ENCODE measurements around the gene SYT9.

The SYT9 gene

GRCh38 chr11:7444091-7444981 is 192.6 kb downstream of the SYT9 start:
- Histone ChIP-seq H3K36me3 (ENCODE audit: control insufficient read depth in 2 of 2, insufficient read depth in 2 of 2, low read length in 2 of 2) (no peaks in the 10 kb centered on the region), H3K4me1 (ENCODE audit: control insufficient read depth, insufficient read depth, low read length) (no peaks in the 10 kb centered on the region), H3K27ac (ENCODE audit: low read length) (no peak overlapping the region), H3K9ac (ENCODE audit: low read length in 2 of 2) (no peak overlapping the region), H3K27me3 (ENCODE audit: control insufficient read depth in 1 of 2, insufficient read depth in 2 of 2, low read length in 2 of 2) (peaks cover 0 to 2% of the 10 kb centered on the region in 2 donors), H3K4me3 (ENCODE audit: low read length in 2 of 2) (no peak overlapping the region), H3K9me3 (ENCODE audit: control insufficient read depth in 2 of 2, low read length in 2 of 2) (no peaks in the 10 kb centered on the region)

DNA sequence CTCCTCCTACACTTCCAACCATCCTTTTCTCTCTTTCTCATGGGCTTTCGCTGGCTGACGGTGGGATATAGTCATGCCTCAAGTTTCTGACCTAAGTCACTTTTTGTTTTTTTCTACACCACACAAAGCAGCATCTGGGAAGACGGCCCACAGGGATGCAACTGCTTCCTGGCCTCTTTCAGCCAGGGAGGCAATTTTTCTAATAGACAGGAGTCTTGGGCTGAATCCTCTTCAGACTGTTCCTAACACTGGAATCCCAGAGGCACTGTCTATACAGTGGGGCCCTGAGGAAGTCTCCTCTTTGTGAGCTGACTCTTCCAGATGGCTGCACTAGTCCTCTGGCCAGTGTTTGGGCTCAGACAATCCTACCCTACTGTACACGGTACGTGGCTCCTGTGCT is 193.9 kb downstream of the SYT9 start:
- Histone ChIP-seq H3K27ac (ENCODE audit: low read length) (no peak overlapping the region), H3K9ac (ENCODE audit: low read length in 2 of 2) (no peak overlapping the region), H3K4me3 (ENCODE audit: low read length in 2 of 2) (no peak overlapping the region), H3K36me3 (ENCODE audit: control insufficient read depth in 2 of 2, insufficient read depth in 2 of 2, low read length in 2 of 2) (no peaks in the 10 kb centered on the region), H3K27me3 (ENCODE audit: control insufficient read depth in 1 of 2, insufficient read depth in 2 of 2, low read length in 2 of 2) (peaks cover 0 to 2% of the 10 kb centered on the region in 2 donors), H3K9me3 (ENCODE audit: control insufficient read depth in 2 of 2, low read length in 2 of 2) (no peaks in the 10 kb centered on the region), H3K4me1 (ENCODE audit: control insufficient read depth, insufficient read depth, low read length) (no peaks in the 10 kb centered on the region)

- Histone ChIP-seq H3K27me3 (ENCODE audit: control insufficient read depth in 1 of 2, insufficient read depth in 2 of 2, low read length in 2 of 2) (peaks cover 0 to 2% of the 10 kb centered on the region in 2 donors), H3K27ac (ENCODE audit: low read length) (no peak overlapping the region), H3K4me3 (ENCODE audit: low read length in 2 of 2) (no peak overlapping the region), H3K9ac (ENCODE audit: low read length in 2 of 2) (no peak overlapping the region), H3K9me3 (ENCODE audit: control insufficient read depth in 2 of 2, low read length in 2 of 2) (no peaks in the 10 kb centered on the region), H3K36me3 (ENCODE audit: control insufficient read depth in 2 of 2, insufficient read depth in 2 of 2, low read length in 2 of 2) (no peaks in the 10 kb centered on the region), H3K4me1 (ENCODE audit: control insufficient read depth, insufficient read depth, low read length) (no peaks in the 10 kb centered on the region)
Observed at GRCh38 chr11:7448201-7448600, 196.5 kb downstream of the SYT9 start.

GRCh38 chr11:7449211-7449840 is 197.6 kb downstream of the SYT9 start:
- Histone ChIP-seq H3K27ac (ENCODE audit: low read length) (no peak overlapping the region), H3K4me1 (ENCODE audit: control insufficient read depth, insufficient read depth, low read length) (no peaks in the 10 kb centered on the region), H3K4me3 (ENCODE audit: low read length in 2 of 2) (no peak overlapping the region), H3K27me3 (ENCODE audit: control insufficient read depth in 1 of 2, insufficient read depth in 2 of 2, low read length in 2 of 2) (no peaks in the 10 kb centered on the region), H3K9me3 (ENCODE audit: control insufficient read depth in 2 of 2, low read length in 2 of 2) (no peaks in the 10 kb centered on the region), H3K9ac (ENCODE audit: low read length in 2 of 2) (no peak overlapping the region), H3K36me3 (ENCODE audit: control insufficient read depth in 2 of 2, insufficient read depth in 2 of 2, low read length in 2 of 2) (no peaks in the 10 kb centered on the region)

DNA sequence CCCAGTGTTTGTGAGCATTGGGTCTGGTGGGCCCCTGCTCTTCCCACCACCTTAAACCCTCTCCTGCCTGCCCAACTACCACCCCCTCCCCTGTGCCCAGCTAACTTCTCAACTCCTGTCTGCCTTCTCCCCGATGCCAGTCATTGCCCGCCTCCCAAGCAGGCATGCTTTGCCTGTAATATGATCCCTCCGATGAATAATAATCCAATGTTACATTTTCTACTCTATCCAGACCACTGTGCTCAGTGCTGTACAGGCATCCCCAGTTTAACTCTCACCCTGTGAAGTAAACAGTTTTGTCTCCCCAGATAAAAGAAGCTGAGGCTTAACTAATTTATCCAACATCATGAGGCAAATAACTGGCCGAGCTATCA is 198.1 kb downstream of the SYT9 start:
- no peaks in the 10 kb centered on the region for H3K9me3 ChIP-seq (ENCODE audit: control insufficient read depth in 2 of 2, low read length in 2 of 2)
- H3K9ac ChIP-seq (ENCODE audit: low read length in 2 of 2): no peak overlapping the region
- H3K36me3 ChIP-seq (ENCODE audit: control insufficient read depth in 2 of 2, insufficient read depth in 2 of 2, low read length in 2 of 2): no peaks in the 10 kb centered on the region
- H3K27ac ChIP-seq (ENCODE audit: low read length): no peak overlapping the region
- no peak overlapping the region for H3K4me3 ChIP-seq (ENCODE audit: low read length in 2 of 2)
- no peaks in the 10 kb centered on the region for H3K4me1 ChIP-seq (ENCODE audit: control insufficient read depth, insufficient read depth, low read length)
- no peaks in the 10 kb centered on the region for H3K27me3 ChIP-seq (ENCODE audit: control insufficient read depth in 1 of 2, insufficient read depth in 2 of 2, low read length in 2 of 2)

- H3K36me3 ChIP-seq (ENCODE audit: control insufficient read depth in 2 of 2, insufficient read depth in 2 of 2, low read length in 2 of 2): no peaks in the 10 kb centered on the region
Observed at GRCh38 chr11:7450836-7451235, 199.1 kb downstream of the SYT9 start.

DNA sequence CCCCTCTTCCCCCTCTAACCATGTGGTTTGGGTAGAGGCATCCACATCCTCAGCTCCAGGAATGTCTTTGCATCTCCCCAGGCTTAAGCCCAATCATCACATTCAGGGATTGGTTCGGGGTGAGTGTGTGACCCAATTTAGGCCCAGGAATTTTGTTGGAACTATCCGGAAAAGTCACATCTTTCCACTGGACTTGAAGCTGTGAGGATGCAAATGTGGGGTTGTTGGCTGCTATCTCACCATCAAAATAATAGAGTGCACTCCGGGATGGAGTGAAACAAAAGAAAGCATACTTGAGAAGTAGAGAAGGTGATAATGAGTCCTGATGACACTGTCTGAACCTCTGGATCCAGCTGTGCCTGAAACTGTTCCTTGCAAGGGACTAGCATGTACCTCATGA is 199.8 kb downstream of the SYT9 start:
- no peak overlapping the region for H3K4me3 ChIP-seq (ENCODE audit: low read length in 2 of 2)
- H3K27me3 ChIP-seq (ENCODE audit: control insufficient read depth in 1 of 2, insufficient read depth in 2 of 2, low read length in 2 of 2): no peaks in the 10 kb centered on the region
- no peaks in the 10 kb centered on the region for H3K9me3 ChIP-seq (ENCODE audit: control insufficient read depth in 2 of 2, low read length in 2 of 2)
- no peaks in the 10 kb centered on the region for H3K36me3 ChIP-seq (ENCODE audit: control insufficient read depth in 2 of 2, insufficient read depth in 2 of 2, low read length in 2 of 2)
- H3K27ac ChIP-seq (ENCODE audit: low read length): no peak overlapping the region
- H3K4me1 ChIP-seq (ENCODE audit: control insufficient read depth, insufficient read depth, low read length): no peaks in the 10 kb centered on the region
- no peak overlapping the region for H3K9ac ChIP-seq (ENCODE audit: low read length in 2 of 2)

More at GRCh38 chr11:7450836-7451235, 199.1 kb downstream of the SYT9 start:
- Histone ChIP-seq H3K4me3 (ENCODE audit: low read length in 2 of 2) (no peak overlapping the region), H3K27me3 (ENCODE audit: control insufficient read depth in 1 of 2, insufficient read depth in 2 of 2, low read length in 2 of 2) (no peaks in the 10 kb centered on the region), H3K9ac (ENCODE audit: low read length in 2 of 2) (no peak overlapping the region), H3K4me1 (ENCODE audit: control insufficient read depth, insufficient read depth, low read length) (no peaks in the 10 kb centered on the region), H3K9me3 (ENCODE audit: control insufficient read depth in 2 of 2, low read length in 2 of 2) (no peaks in the 10 kb centered on the region), H3K27ac (ENCODE audit: low read length) (no peak overlapping the region)

GRCh38 chr11:7451952-7452494 is 200.3 kb downstream of the SYT9 start:
- Histone ChIP-seq H3K4me1 (ENCODE audit: control insufficient read depth, insufficient read depth, low read length) (no peaks in the 10 kb centered on the region), H3K36me3 (ENCODE audit: control insufficient read depth in 2 of 2, insufficient read depth in 2 of 2, low read length in 2 of 2) (no peaks in the 10 kb centered on the region), H3K9ac (ENCODE audit: low read length in 2 of 2) (no peak overlapping the region), H3K9me3 (ENCODE audit: control insufficient read depth in 2 of 2, low read length in 2 of 2) (no peaks in the 10 kb centered on the region), H3K27ac (ENCODE audit: low read length) (no peak overlapping the region), H3K27me3 (ENCODE audit: control insufficient read depth in 1 of 2, insufficient read depth in 2 of 2, low read length in 2 of 2) (no peaks in the 10 kb centered on the region), H3K4me3 (ENCODE audit: low read length in 2 of 2) (no peak overlapping the region)

- H3K27ac ChIP-seq (ENCODE audit: low read length): no peak overlapping the region
- H3K9ac ChIP-seq (ENCODE audit: low read length in 2 of 2): no peak overlapping the region
- H3K4me1 ChIP-seq (ENCODE audit: control insufficient read depth, insufficient read depth, low read length): no peaks in the 10 kb centered on the region
- no peak overlapping the region for H3K4me3 ChIP-seq (ENCODE audit: low read length in 2 of 2)
- no peaks in the 10 kb centered on the region for H3K27me3 ChIP-seq (ENCODE audit: control insufficient read depth in 1 of 2, insufficient read depth in 2 of 2, low read length in 2 of 2)
- no peaks in the 10 kb centered on the region for H3K36me3 ChIP-seq (ENCODE audit: control insufficient read depth in 2 of 2, insufficient read depth in 2 of 2, low read length in 2 of 2)
- H3K9me3 ChIP-seq (ENCODE audit: control insufficient read depth in 2 of 2, low read length in 2 of 2): no peaks in the 10 kb centered on the region
Observed at GRCh38 chr11:7454854-7455253, 203.2 kb downstream of the SYT9 start.

GRCh38 chr11:7457211-7457610 is 205.5 kb downstream of the SYT9 start:
- Histone ChIP-seq H3K4me1 (ENCODE audit: control insufficient read depth, insufficient read depth, low read length) (no peaks in the 10 kb centered on the region), H3K27ac (ENCODE audit: low read length) (no peak overlapping the region), H3K36me3 (ENCODE audit: control insufficient read depth in 2 of 2, insufficient read depth in 2 of 2, low read length in 2 of 2) (no peaks in the 10 kb centered on the region), H3K9ac (ENCODE audit: low read length in 2 of 2) (no peak overlapping the region), H3K4me3 (ENCODE audit: low read length in 2 of 2) (no peak overlapping the region), H3K27me3 (ENCODE audit: control insufficient read depth in 1 of 2, insufficient read depth in 2 of 2, low read length in 2 of 2) (no peaks in the 10 kb centered on the region), H3K9me3 (ENCODE audit: control insufficient read depth in 2 of 2, low read length in 2 of 2) (no peaks in the 10 kb centered on the region)

- no peak overlapping the region for H3K9ac ChIP-seq (ENCODE audit: low read length in 2 of 2)
- no peaks in the 10 kb centered on the region for H3K9me3 ChIP-seq (ENCODE audit: control insufficient read depth in 2 of 2, low read length in 2 of 2)
- no peak overlapping the region for H3K27ac ChIP-seq (ENCODE audit: low read length)
- no peaks in the 10 kb centered on the region for H3K36me3 ChIP-seq (ENCODE audit: control insufficient read depth in 2 of 2, insufficient read depth in 2 of 2, low read length in 2 of 2)
- H3K27me3 ChIP-seq (ENCODE audit: control insufficient read depth in 1 of 2, insufficient read depth in 2 of 2, low read length in 2 of 2): no peaks in the 10 kb centered on the region
- H3K4me3 ChIP-seq (ENCODE audit: low read length in 2 of 2): no peak overlapping the region
- H3K4me1 ChIP-seq (ENCODE audit: control insufficient read depth, insufficient read depth, low read length): no peaks in the 10 kb centered on the region
Observed at GRCh38 chr11:7462706-7463105, 211.0 kb downstream of the SYT9 start.
